Embryonic facial prominence (tissue), 1 donor: ENCODE measurements around the gene DYRK1B.
A peak's percentile ranks its signal among the peaks of the same experiment; 100 is the strongest.
"Not testable (repeated sequence)": the region's sequence is repeated elsewhere in the genome, so short reads cannot be mapped to it uniquely, and the experiment has no call there.

Experiments
- DNase-seq: peaks from one replicate; pipeline ENCODE4 v3.0.0-alpha.2; 2016; ENCODE audit errors: extremely low spot score

DYRK1B gene

GRCh38 chr19:39833464-39834286 lies at the start of gene DYRK1B:
Gene DYRK1B, minus strand, starts transcription at chr19:39834162. Its CDS starts 2,295 bp downstream, at chr19:39831867.
- DNase-seq, result peak; percentile 97

DNA sequence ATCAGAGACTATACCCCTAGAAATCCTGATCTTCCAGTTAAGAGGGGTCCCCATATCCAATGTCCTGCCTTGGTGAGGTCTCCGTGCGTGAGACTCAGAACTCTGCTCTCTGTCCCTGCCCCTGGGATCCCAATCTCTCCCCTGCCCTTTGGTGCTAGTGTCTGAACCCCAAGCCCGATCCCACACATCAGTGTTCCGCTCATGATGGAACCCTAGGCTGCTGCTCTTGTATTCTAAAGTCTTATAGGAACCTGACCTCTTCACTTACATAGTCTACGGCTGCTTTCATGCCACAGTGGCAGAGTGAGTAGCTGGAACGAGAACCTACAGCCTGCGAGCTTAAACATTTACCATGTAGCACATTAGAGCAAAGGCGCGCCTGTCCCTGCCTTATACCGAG lies 48.7 kb upstream of the DYRK1B start:
- DNase-seq, result not testable (repeated sequence)

DNA sequence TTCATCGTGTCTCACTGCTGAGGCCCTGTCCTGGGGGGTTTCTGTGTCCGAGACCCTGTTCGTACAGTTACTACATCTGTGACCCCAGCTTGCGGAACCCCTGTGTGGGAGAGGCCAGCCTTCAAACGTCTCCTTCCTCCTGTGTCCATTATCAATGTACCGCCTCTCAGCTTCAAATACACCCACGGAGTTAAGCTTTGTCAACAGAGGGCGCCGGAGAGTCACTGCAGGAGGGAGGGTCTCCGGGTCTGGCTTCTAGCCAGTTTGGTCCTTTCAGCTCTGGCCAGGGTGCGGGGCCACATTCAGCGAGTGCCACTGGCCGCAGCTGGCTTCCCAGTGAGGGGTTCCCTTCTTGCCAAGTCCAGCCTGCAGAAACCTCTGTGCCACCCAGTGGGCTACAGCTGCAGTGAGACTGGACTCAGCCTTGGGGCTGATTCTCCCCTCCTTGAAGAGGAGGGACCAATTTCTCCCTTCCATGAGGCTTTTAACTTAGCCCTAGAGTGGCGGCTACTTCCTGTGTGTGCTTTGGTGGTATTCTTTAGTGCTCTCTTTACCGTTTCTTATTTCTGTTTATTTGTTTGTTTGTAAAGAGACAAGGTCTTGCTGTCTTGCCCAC lies 47.6 kb upstream of the DYRK1B start:
- DNase-seq, result not testable (repeated sequence)

DNA sequence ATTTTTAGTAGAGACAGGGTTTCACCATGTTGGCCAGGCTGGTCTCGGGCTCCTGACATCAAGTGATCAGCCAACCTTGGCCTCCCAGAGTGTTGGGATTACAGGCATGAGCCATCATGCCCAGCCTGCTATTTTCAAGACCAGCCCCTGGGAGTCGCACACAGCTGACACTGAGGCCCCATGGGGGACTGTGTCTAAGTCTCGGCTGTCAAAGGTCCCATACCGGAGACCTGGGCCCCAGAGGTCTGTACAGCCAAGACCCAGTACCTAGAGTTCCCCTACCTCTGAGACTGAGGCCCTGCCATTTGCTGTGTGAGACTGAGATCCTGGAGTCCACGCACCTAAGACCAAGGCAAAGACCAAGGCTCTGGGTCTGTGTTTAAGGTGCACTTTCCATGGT lies 46.3 kb upstream of the DYRK1B start:
- not testable (repeated sequence) for DNase-seq

DNA sequence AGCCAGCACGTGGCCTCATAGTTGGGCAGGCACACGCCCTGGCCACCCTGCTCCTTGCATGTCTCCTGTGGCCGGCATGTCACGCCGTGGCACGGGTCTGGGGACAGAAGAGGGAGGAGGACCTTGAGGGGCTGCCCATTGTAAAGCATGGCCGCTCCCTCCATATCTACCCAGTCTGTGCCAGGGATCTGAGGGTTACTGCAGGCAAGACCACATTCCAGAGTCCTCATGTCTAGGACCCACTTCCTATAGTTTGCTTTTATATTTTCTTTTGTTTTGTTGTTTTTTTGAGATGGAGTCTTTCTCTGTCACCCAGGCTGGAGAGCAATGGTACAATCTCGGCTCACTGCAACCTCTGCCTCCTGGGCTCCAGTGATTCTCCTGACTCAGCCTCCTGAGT lies 45.8 kb upstream of the DYRK1B start:
- DNase-seq, result not testable (repeated sequence)

- DNase-seq, result not testable (repeated sequence)
These were observed 44.9 kb upstream of the DYRK1B start for GRCh38 chr19:39878866-39879265.

DNA sequence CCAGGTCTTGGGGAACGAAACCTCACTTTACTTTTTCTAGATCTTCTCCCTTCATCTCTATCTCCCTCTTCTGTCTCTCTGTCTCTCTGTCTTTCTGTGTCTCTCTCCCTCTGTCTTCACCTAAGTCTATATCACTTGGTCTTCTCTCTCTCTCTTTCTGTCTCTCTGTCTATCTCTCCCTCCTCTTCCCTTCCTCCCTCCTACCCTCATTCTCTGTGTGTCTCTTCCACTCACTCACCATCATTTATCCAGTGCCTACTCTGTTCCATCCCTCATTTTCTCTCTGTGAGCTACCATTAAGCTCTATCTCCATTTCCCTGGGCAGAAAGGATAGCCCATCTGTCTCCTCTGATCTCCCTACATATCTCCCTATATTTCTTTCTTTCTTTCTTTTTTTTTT lies 44.4 kb upstream of the DYRK1B start:
- no peak for DNase-seq

GRCh38 chr19:39877982-39878381 lies 44.0 kb upstream of the DYRK1B start:
- DNase-seq, result not testable (repeated sequence)

DNA sequence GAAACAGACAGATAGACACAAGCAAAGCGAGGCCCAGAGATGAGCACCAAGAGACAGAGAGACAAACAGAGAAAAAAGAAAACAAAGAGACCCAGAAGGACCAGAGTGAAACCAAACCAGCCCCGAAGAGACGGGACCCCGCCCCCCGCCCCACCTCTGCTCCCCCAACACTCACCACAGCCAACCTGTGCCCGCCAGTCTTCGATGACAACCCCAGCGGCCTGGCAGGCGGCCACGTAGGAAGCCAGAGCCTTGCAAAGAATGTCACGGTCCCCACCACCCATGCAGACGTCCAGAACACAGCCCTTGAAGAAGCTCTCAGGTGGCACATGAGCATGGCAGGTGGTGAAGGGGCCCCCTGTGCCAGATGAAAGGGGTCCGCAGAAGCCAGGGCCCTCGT lies 43.5 kb upstream of the DYRK1B start:
- DNase-seq, result not testable (repeated sequence)

DNA sequence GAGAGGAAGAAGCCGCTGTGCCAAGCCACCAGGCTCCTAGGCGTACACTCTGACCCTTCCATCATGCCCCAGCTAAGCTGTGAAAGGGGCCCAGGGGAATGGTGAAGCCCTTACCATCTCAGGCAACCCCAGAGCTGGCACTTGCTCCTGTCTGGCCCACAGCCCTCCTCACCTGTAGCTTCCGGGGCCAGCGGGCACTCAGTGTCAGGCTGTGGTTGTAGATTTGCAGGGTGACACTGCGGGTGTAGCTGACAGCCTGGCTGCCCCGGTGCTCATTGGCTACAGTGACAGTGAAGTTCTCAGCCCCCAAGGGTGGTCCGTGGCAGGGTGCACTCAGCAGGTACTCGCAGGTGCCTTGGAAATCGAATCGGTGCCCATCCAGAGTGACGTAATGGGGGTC lies 42.5 kb upstream of the DYRK1B start:
- DNase-seq, result not testable (repeated sequence)

DNA sequence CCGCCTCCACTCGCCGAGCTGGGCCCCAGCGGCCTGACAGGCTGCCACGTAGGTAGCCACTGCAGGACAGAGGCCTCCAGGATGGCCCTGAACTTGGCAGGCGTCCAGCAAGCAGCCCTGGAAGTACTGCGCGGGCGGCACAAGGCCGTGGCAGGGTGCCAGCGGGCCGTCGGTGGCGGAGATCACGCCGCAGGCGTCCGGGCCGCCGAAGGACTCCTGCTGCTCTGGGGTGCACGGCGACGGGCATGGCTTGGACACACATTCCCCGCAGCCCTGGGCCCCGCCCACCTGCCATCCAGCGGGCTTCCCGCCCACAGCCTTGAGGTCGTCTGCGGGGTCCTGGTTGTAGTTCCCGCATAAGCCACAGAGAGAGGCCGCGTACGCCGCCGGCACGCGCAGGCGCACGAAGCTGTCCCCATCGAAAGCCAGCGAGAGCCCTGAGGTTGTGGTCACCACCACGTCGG lies 41.5 kb upstream of the DYRK1B start:
- not testable (repeated sequence) for DNase-seq

GRCh38 chr19:39874404-39874803 lies 40.4 kb upstream of the DYRK1B start:
- no peak for DNase-seq

- no peak for DNase-seq
These were observed 39.4 kb upstream of the DYRK1B start for GRCh38 chr19:39873385-39873784.

DNA sequence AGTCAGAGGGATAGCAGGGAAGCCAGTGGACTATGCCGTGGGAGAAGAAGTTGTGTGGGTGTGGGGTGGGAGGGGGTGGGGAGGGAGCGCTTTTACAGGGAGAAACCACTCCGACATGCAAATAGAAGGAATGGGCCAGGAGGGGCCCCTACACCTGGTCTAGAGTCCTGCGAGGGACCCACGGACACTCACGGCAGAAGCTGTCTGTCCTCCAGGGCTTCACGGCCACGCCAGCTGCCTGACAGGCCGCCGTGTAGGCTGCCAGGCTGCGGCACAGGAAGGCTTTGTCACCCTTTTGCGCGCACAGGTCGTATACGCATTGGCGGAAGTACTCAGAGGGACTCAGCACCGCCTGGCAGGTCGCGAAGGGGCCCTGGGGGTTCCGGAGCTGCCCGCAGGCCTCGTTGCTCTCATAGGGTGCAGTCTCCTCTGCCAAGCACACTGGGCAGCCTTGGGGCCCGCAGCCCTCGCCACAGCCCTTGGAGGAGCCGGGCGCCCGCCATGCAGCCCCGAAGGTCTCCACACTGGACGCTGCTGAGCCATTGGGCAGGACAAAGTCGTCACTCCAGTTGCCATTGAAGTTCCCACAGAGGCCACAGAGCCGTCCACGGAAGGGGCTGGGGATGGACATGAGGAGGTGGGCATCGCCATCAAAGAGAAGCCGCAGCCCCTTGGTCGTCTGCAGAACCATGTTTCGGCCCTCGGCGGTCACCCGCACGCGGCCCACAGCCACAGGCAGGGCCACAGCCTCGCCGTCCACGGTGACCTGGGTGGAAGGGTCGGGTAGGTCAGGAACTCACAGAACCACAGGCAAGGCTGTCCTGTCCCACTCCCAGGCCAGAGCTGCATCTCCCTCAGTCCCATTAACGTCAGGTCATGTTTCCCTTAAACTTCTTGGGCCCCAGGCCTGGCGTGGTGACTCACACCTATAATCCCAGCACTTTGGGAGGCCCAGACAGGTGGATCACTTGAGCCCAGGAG lies 38.2 kb upstream of the DYRK1B start:
- no peak for DNase-seq

- no peak for DNase-seq
These were observed 37.4 kb upstream of the DYRK1B start for GRCh38 chr19:39871362-39871761.

- no peak for DNase-seq
These were observed 36.4 kb upstream of the DYRK1B start for GRCh38 chr19:39870171-39870971.

GRCh38 chr19:39867952-39868351 lies 34.0 kb upstream of the DYRK1B start:
- no peak for DNase-seq

DNA sequence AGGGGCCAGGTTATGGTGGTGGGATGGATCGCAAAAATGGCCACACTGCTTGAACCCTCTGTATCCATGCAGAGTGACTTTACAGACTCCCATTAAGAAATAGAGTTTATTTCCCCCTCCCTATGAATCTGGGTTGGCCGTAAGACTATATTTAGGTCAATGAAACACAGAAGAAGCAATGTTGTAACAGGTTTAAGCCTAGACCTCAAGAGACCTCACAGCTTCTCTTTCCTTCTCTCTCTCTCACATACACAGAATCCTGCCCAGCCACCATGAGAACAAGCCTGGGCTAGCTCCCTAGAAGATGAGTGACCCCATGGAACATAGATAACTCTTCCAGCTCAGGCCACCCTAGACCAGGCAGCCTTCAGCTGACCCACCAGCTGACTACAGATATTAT lies 33.2 kb upstream of the DYRK1B start:
- DNase-seq, result no peak

- DNase-seq, result no peak
These were observed 32.0 kb upstream of the DYRK1B start for GRCh38 chr19:39865953-39866352.

- DNase-seq, result no peak
These were observed 31.2 kb upstream of the DYRK1B start for GRCh38 chr19:39865186-39865585.

DNA sequence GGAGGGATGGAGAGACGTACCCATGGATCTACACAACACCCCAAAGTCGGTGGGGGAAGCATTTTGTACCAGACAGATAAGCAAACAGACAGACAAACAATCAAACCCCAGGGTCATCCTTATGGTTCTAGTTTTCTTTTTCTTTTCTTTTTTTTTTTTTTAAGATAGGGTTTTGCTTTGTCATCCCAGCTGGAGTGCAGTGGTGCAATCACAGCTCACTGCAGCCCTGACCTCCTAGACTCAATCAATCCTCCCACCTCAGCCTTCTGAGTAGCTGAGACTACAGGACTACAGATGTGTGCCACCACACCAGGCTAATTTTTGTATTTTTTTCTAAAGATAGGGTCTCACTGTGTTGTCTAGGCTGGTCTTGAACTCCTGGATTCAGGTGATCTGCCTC lies 30.2 kb upstream of the DYRK1B start:
- DNase-seq, result no peak
